KMS-11 (cell line): ENCODE measurements around the gene SDK2.

Experiments
- H2AFZ ChIP-seq: fragments of 200-600 bp; sonication (generic); 2 replicates; pipeline ENCODE4 v1.6.1; 2016; ENCODE audit warnings: antibody characterized with exemption, mixed run types, low read depth
- H3K27ac ChIP-seq: fragments of 200-600 bp; sonication (generic); 2 replicates; pipeline ENCODE4 v1.6.1; 2016; ENCODE audit warnings: mild to moderate bottlenecking, mixed run types
- H3K27me3 ChIP-seq: fragments of 200-600 bp; sonication (generic); 2 replicates; pipeline ENCODE4 v1.6.1; 2017; ENCODE audit warnings: mild to moderate bottlenecking, low read depth, mixed run types, moderate library complexity; ENCODE audit not compliant: insufficient read depth
- H3K36me3 ChIP-seq: fragments of 200-600 bp; sonication (generic); 2 replicates; pipeline ENCODE4 v1.6.1; 2017; ENCODE audit warnings: mild to moderate bottlenecking, mixed run types; ENCODE audit not compliant: insufficient read depth
- H3K4me1 ChIP-seq: fragments of 200-600 bp; sonication (generic); 2 replicates; pipeline ENCODE4 v1.6.1; 2016; ENCODE audit warnings: mild to moderate bottlenecking, low read depth, mixed run types; ENCODE audit not compliant: poor library complexity, severe bottlenecking
- H3K4me2 ChIP-seq: fragments of 200-600 bp; sonication (generic); 2 replicates; pipeline ENCODE4 v1.7.0; 2016; ENCODE audit warnings: mild to moderate bottlenecking, mixed run types
- H3K4me3 ChIP-seq: fragments of 200-600 bp; sonication (generic); IDR thresholded peaks from 2 replicates; pipeline ENCODE4 v1.6.1; 2017; ENCODE audit warnings: low read depth, low read length, mixed read lengths; ENCODE audit not compliant: insufficient read depth
- H3K79me2 ChIP-seq: fragments of 200-600 bp; sonication (generic); 2 replicates; pipeline ENCODE4 v1.6.1; 2016; ENCODE audit warnings: low read depth, mixed run types; ENCODE audit not compliant: insufficient read depth
- H3K9ac ChIP-seq: fragments of 200-600 bp; sonication (generic); 2 replicates; pipeline ENCODE4 v1.6.1; 2016; ENCODE audit warnings: mild to moderate bottlenecking, mixed run types
- H4K20me1 ChIP-seq: fragments of 200-600 bp; sonication (generic); 2 replicates; pipeline ENCODE4 v1.6.1; 2016; ENCODE audit warnings: mild to moderate bottlenecking, mixed run types; ENCODE audit not compliant: insufficient read depth
- CTCF ChIP-seq: fragments of 200-600 bp; sonication (generic); conservative IDR thresholded peaks from 2 replicates; pipeline ENCODE4 v1.6.1; 2017; ENCODE audit warnings: low read depth, mild to moderate bottlenecking, antibody characterized with exemption, low read length, moderate library complexity, mixed read lengths

Gene SDK2

GRCh38 chr17:73468221-73468620 lies 176.0 kb downstream of the SDK2 start:
- H3K4me1 ChIP-seq, result no peaks in the 10 kb centered on the region
- TF ChIP-seq CTCF, result no peak
- no peak overlapping the region for H3K9ac ChIP-seq
- no peaks in the 10 kb centered on the region for H4K20me1 ChIP-seq
- no peaks in the 10 kb centered on the region for H3K36me3 ChIP-seq
- H2AFZ ChIP-seq, result no peak overlapping the region
- H3K27ac ChIP-seq, result no peak overlapping the region
- H3K27me3 ChIP-seq, result peaks cover 39% of the 10 kb centered on the region; the same call in 1 of the 2 replicates
- H3K4me2 ChIP-seq, result no peak overlapping the region
- H3K4me3 ChIP-seq, result no peak overlapping the region
- H3K79me2 ChIP-seq, result no peaks in the 10 kb centered on the region

GRCh38 chr17:73467651-73468050 lies 176.6 kb downstream of the SDK2 start:
- Histone ChIP-seq H3K27me3 (peaks cover 39% of the 10 kb centered on the region; the same call in 1 of the 2 replicates), H3K4me3 (no peak overlapping the region), H3K4me1 (no peaks in the 10 kb centered on the region), H3K79me2 (no peaks in the 10 kb centered on the region), H2AFZ (no peak overlapping the region), H3K4me2 (no peak overlapping the region), H3K27ac (no peak overlapping the region), H4K20me1 (no peaks in the 10 kb centered on the region), H3K9ac (no peak overlapping the region), H3K36me3 (no peaks in the 10 kb centered on the region)
- no peak for TF ChIP-seq CTCF

- no peak overlapping the region for H3K27ac ChIP-seq
- H3K9ac ChIP-seq, result no peak overlapping the region
- no peaks in the 10 kb centered on the region for H3K4me1 ChIP-seq
- no peak overlapping the region for H2AFZ ChIP-seq
- no peak for TF ChIP-seq CTCF
- no peaks in the 10 kb centered on the region for H4K20me1 ChIP-seq
- H3K27me3 ChIP-seq, result peaks cover 34% of the 10 kb centered on the region; the same call in 1 of the 2 replicates
- no peaks in the 10 kb centered on the region for H3K36me3 ChIP-seq
- no peaks in the 10 kb centered on the region for H3K79me2 ChIP-seq
- H3K4me3 ChIP-seq, result no peak overlapping the region
- no peak overlapping the region for H3K4me2 ChIP-seq
Observed at GRCh38 chr17:73466704-73467433, 177.4 kb downstream of the SDK2 start.

- TF ChIP-seq CTCF, result no peak
- Histone ChIP-seq H3K9ac (no peak overlapping the region), H3K27ac (no peak overlapping the region), H2AFZ (no peak overlapping the region), H3K27me3 (peaks cover 24% of the 10 kb centered on the region; the same call in 1 of the 2 replicates), H4K20me1 (no peaks in the 10 kb centered on the region), H3K79me2 (no peaks in the 10 kb centered on the region), H3K4me2 (no peak overlapping the region), H3K36me3 (no peaks in the 10 kb centered on the region), H3K4me1 (no peaks in the 10 kb centered on the region), H3K4me3 (no peak overlapping the region)
Observed at GRCh38 chr17:73465953-73466230, 178.4 kb downstream of the SDK2 start.
